ENCODE measurements around the gene AGRN.
"Not testable (repeated sequence)": the region's sequence is repeated elsewhere in the genome, so short reads cannot be mapped to it uniquely, and the experiment has no call there.

Gene AGRN

GRCh38 chr1:1054099-1054700, 34.3 kb downstream of the AGRN start:
- H3K27ac Mint-ChIP-seq: no peak overlapping the region
- no peak overlapping the region for H3K4me3 Mint-ChIP-seq
- H3K27me3 Mint-ChIP-seq: peaks cover 45% of the 10 kb centered on the region
- peaks cover 37% of the 10 kb centered on the region for H3K4me1 Mint-ChIP-seq
- H3K36me3 Mint-ChIP-seq: peaks cover 32% of the 10 kb centered on the region
- H3K9me3 Mint-ChIP-seq: no peaks in the 10 kb centered on the region
- ATAC-seq: no peak

GRCh38 chr1:1054971-1055370, 35.1 kb downstream of the AGRN start:
- H3K4me1 Mint-ChIP-seq: peaks cover 37% of the 10 kb centered on the region
- no peaks in the 10 kb centered on the region for H3K9me3 Mint-ChIP-seq
- H3K27ac Mint-ChIP-seq: no peak overlapping the region

GRCh38 chr1:1055841-1056736, 36.2 kb downstream of the AGRN start:
- Mint-ChIP-seq H3K27me3 (peaks cover 59% of the 10 kb centered on the region), H3K9me3 (no peaks in the 10 kb centered on the region), H3K36me3 (peaks cover 37% of the 10 kb centered on the region), H3K4me1 (peaks cover 38% of the 10 kb centered on the region), H3K27ac (no peak overlapping the region), H3K4me3 (no peak overlapping the region)
- ATAC-seq: no peak

More at GRCh38 chr1:1054971-1055370, 35.1 kb downstream of the AGRN start:
- Mint-ChIP-seq H3K36me3 (peaks cover 32% of the 10 kb centered on the region), H3K4me3 (no peak overlapping the region), H3K27me3 (peaks cover 48% of the 10 kb centered on the region)
- ATAC-seq: no peak

- H3K4me3 Mint-ChIP-seq: peak overlapping the region; percentile 83
- peaks cover 62% of the 10 kb centered on the region for H3K27me3 Mint-ChIP-seq
- peaks cover 40% of the 10 kb centered on the region for H3K4me1 Mint-ChIP-seq
- not testable (repeated sequence) for H3K9me3 Mint-ChIP-seq, ATAC-seq
- peaks cover 28% of the 10 kb centered on the region for H3K36me3 Mint-ChIP-seq
- H3K27ac Mint-ChIP-seq: peak overlapping the region; percentile 66
Measured at GRCh38 chr1:1057769-1058087, 37.8 kb downstream of the AGRN start.

GRCh38 chr1:1058088-1058905, 38.4 kb downstream of the AGRN start:
- ATAC-seq: no peak
- H3K27ac Mint-ChIP-seq: peak overlapping the region; percentile 66
- H3K36me3 Mint-ChIP-seq: peaks cover 22% of the 10 kb centered on the region
- no peaks in the 10 kb centered on the region for H3K9me3 Mint-ChIP-seq
- H3K27me3 Mint-ChIP-seq: peaks cover 62% of the 10 kb centered on the region
- peaks cover 46% of the 10 kb centered on the region for H3K4me1 Mint-ChIP-seq
- peak overlapping the region; percentile 83 for H3K4me3 Mint-ChIP-seq

GRCh38 chr1:1058921-1059493, 39.1 kb downstream of the AGRN start:
- peak overlapping the region; percentile 66 for H3K27ac Mint-ChIP-seq
- ATAC-seq: peak; percentile 51
- H3K9me3 Mint-ChIP-seq: no peaks in the 10 kb centered on the region
- H3K4me3 Mint-ChIP-seq: peak overlapping the region; percentile 83
- peaks cover 62% of the 10 kb centered on the region for H3K27me3 Mint-ChIP-seq
- peaks cover 18% of the 10 kb centered on the region for H3K36me3 Mint-ChIP-seq
- peaks cover 48% of the 10 kb centered on the region for H3K4me1 Mint-ChIP-seq

- H3K27me3 Mint-ChIP-seq: peaks cover 61% of the 10 kb centered on the region
- H3K9me3 Mint-ChIP-seq: no peaks in the 10 kb centered on the region
- peak overlapping the region; percentile 77 for H3K4me3 Mint-ChIP-seq
- ATAC-seq: peak; percentile 78
- H3K27ac Mint-ChIP-seq: peak overlapping the region; percentile 63
- peaks cover 54% of the 10 kb centered on the region for H3K4me1 Mint-ChIP-seq
- peaks cover 15% of the 10 kb centered on the region for H3K36me3 Mint-ChIP-seq
Measured at GRCh38 chr1:1059494-1060280, 39.8 kb downstream of the AGRN start.

- Mint-ChIP-seq H3K4me1 (peaks cover 59% of the 10 kb centered on the region), H3K36me3 (peaks cover 8% of the 10 kb centered on the region), H3K4me3 (peak overlapping the region; percentile 77), H3K9me3 (no peaks in the 10 kb centered on the region), H3K27ac (peak overlapping the region; percentile 63), H3K27me3 (peaks cover 53% of the 10 kb centered on the region)
- ATAC-seq: no peak
Measured at GRCh38 chr1:1060281-1061000, 40.5 kb downstream of the AGRN start.

GRCh38 chr1:1061682-1062345, 41.9 kb downstream of the AGRN start:
- no peak for ATAC-seq
- peak overlapping the region; percentile 80 for H3K4me3 Mint-ChIP-seq
- peaks cover 62% of the 10 kb centered on the region for H3K4me1 Mint-ChIP-seq
- peaks cover 5% of the 10 kb centered on the region for H3K36me3 Mint-ChIP-seq
- H3K27me3 Mint-ChIP-seq: peaks cover 41% of the 10 kb centered on the region
- peak overlapping the region; percentile 84 for H3K27ac Mint-ChIP-seq
- no peaks in the 10 kb centered on the region for H3K9me3 Mint-ChIP-seq

- Mint-ChIP-seq H3K4me1 (peaks cover 62% of the 10 kb centered on the region), H3K27me3 (peaks cover 33% of the 10 kb centered on the region), H3K27ac (peak overlapping the region; percentile 84), H3K4me3 (peak overlapping the region; percentile 80), H3K36me3 (peaks cover 5% of the 10 kb centered on the region), H3K9me3 (no peaks in the 10 kb centered on the region)
- ATAC-seq: no peak
Measured at GRCh38 chr1:1062348-1063163, 42.6 kb downstream of the AGRN start.

GRCh38 chr1:1063261-1063944, 43.5 kb downstream of the AGRN start:
- Mint-ChIP-seq H3K4me3 (peak overlapping the region; percentile 80), H3K4me1 (peaks cover 58% of the 10 kb centered on the region), H3K9me3 (no peaks in the 10 kb centered on the region), H3K36me3 (peaks cover 9% of the 10 kb centered on the region), H3K27ac (peak overlapping the region; percentile 84), H3K27me3 (peaks cover 25% of the 10 kb centered on the region)
- ATAC-seq: no peak

Data from stimulated activated memory B cell treated with anti-CD40 and anti-IgM and Interleukin-4, amounts not matched to agents 10 μg/mL and 1 μg/mL and 100 μg/mL, for 72 hours (primary cell).